Left lung (tissue), 10 donors: ENCODE results near the gene TCF7L2. TPM values are rescaled to one million over a fixed set of nuclear protein-coding genes. Genes with fewer than 3 reads are reported as not detected.
A peak's percentile ranks its signal among the peaks of the same experiment; 100 is the strongest.

ENCODE experiments used
- ATAC-seq: fragments of 200-7000 bp; cut with Tn5 transposase; one replicate; pipeline ENCODE4 v1.9.1; 2020; ENCODE audit warnings: moderate library complexity
- DNase-seq, 4 donors: peaks; one replicate each; pipeline ENCODE4 v3.0.0-alpha.2; 2013 to 2020
- H3K27ac ChIP-seq, 2 donors: fragments of 200-600 bp; sonication (generic) in 1 of 2; one replicate each; pipeline versions ENCODE4 v1.5.0 to v1.8.0; 2020 to 2021
- H3K27me3 ChIP-seq, 2 donors: fragments of 200-600 bp; sonication (generic) in 1 of 2; one replicate each; pipeline versions ENCODE4 v1.5.0 to v1.8.0; 2020 to 2021
- H3K36me3 ChIP-seq, 2 donors: fragments of 200-600 bp; sonication (generic) in 1 of 2; one replicate each; pipeline versions ENCODE4 v1.5.0 to v1.8.0; 2020 to 2021
- H3K4me1 ChIP-seq, 2 donors: fragments of 200-600 bp; one replicate each; pipeline ENCODE4 v1.8.0; 2021
- H3K4me3 ChIP-seq, 2 donors: fragments of 200-600 bp; sonication (generic) in 1 of 2; one replicate each; pipeline versions ENCODE4 v1.5.0 to v1.8.0; 2020 to 2021; ENCODE audit warnings: mild to moderate bottlenecking in 1 of 2
- H3K9me3 ChIP-seq, 2 donors: fragments of 200-600 bp; sonication (generic) in 1 of 2; one replicate each; pipeline versions ENCODE4 v1.5.0 to v1.8.0; 2020 to 2021
- CTCF ChIP-seq, 2 donors: fragments of 200-600 bp; sonication (generic) in 1 of 2; IDR thresholded peaks; one replicate each; pipeline versions ENCODE4 v1.5.0 to v1.8.0; 2021; ENCODE audit warnings: antibody characterized with exemption in 2 of 2
- intact Hi-C, 2 donors: fragments of 100-400 bp; cut with DNase I; formaldehyde crosslinking; loops; one replicate each; pipeline versions ENCODE4 v1.11.2 to v1.14.2; 2022
- polyA plus RNA-seq, 6 donors: library from polyadenylated mRNA; unstranded; fragments of 120-200 nt; gene quantifications; one replicate each; pipeline ENCODE4 v1.2.1, GENCODE V29; 2013; ENCODE audit not compliant: insufficient read length in 6 of 6
- total RNA-seq, 2 donors: library from RNA; stranded (reverse); fragmentation: NEBNext Ultra II Directional; extraction: Animal tissue kit (Norgen Biotek cat#: 25700); gene quantifications; one replicate each; pipeline ENCODE4 v1.2.1, GENCODE V29; 2021
- donor health status: DM: no; HTN: yes; CAD: no.
- donor health status: DM: no; HTN: no; CAD: no.

Gene TCF7L2
- total and polyA plus RNA-seq, 8 donors = 25.1 to 54.9 (median 53.0) TPM

GRCh38 chr10:113182154-113182553 is 232.1 kb downstream of the TCF7L2 start:
- TF ChIP-seq CTCF (IDR thresholded peaks at IDR 0.05) = no peak
- no peak overlapping the region for H3K4me3 ChIP-seq
- H3K9me3 ChIP-seq = peaks cover 0 to 3% of the 10 kb centered on the region in 2 donors
- no peaks in the 10 kb centered on the region for H3K36me3 ChIP-seq
- H3K4me1 ChIP-seq = peaks cover 0 to 19% of the 10 kb centered on the region in 2 donors
- DNase-seq = no peak
- intact Hi-C loops = no loop called here
- no peak overlapping the region for H3K27ac ChIP-seq
- ATAC-seq = no peak
- no peaks in the 10 kb centered on the region for H3K27me3 ChIP-seq

- Histone ChIP-seq H3K27ac (no peak overlapping the region), H3K36me3 (no peaks in the 10 kb centered on the region), H3K27me3 (no peaks in the 10 kb centered on the region), H3K4me3 (no peak overlapping the region), H3K4me1 (peaks cover 0 to 19% of the 10 kb centered on the region in 2 donors), H3K9me3 (peaks cover 0 to 3% of the 10 kb centered on the region in 2 donors)
- intact Hi-C loops = no loop called here
- no peak for DNase-seq
- TF ChIP-seq CTCF (IDR thresholded peaks at IDR 0.05) = no peak
- no peak for ATAC-seq
Measured at GRCh38 chr10:113183573-113183972, 233.5 kb downstream of the TCF7L2 start.

- intact Hi-C loops = no loop called here
- TF ChIP-seq CTCF (IDR thresholded peaks at IDR 0.05) = no peak
- Histone ChIP-seq H3K9me3 (peaks cover 0 to 3% of the 10 kb centered on the region in 2 donors), H3K36me3 (no peaks in the 10 kb centered on the region), H3K4me3 (no peak overlapping the region), H3K27ac (no peak overlapping the region), H3K4me1 (no peaks in the 10 kb centered on the region), H3K27me3 (no peaks in the 10 kb centered on the region)
- DNase-seq (peak in 2 of 4 donors; percentile 53 to 75), ATAC-seq (no peak)
Measured at GRCh38 chr10:113187063-113187777, 237.2 kb downstream of the TCF7L2 start.

GRCh38 chr10:113199459-113199858 is 249.4 kb downstream of the TCF7L2 start:
- intact Hi-C loops = no loop called here
- Histone ChIP-seq H3K4me3 (no peak overlapping the region), H3K9me3 (peaks cover 0 to 14% of the 10 kb centered on the region in 2 donors), H3K4me1 (no peaks in the 10 kb centered on the region), H3K27ac (no peak overlapping the region), H3K36me3 (no peaks in the 10 kb centered on the region), H3K27me3 (no peaks in the 10 kb centered on the region)
- ATAC-seq (no peak), DNase-seq (no peak)
- TF ChIP-seq CTCF (IDR thresholded peaks at IDR 0.05) = no peak

GRCh38 chr10:113202011-113202410 is 252.0 kb downstream of the TCF7L2 start:
- no peak for ATAC-seq
- no peak for TF ChIP-seq CTCF (IDR thresholded peaks at IDR 0.05)
- H3K36me3 ChIP-seq = no peaks in the 10 kb centered on the region
- no peaks in the 10 kb centered on the region for H3K4me1 ChIP-seq
- no peak for DNase-seq
- H3K4me3 ChIP-seq = no peak overlapping the region
- no peak overlapping the region for H3K27ac ChIP-seq
- no peaks in the 10 kb centered on the region for H3K27me3 ChIP-seq
- peaks cover 0 to 34% of the 10 kb centered on the region in 2 donors for H3K9me3 ChIP-seq
- intact Hi-C loops = no loop called here
